CD14-positive monocyte (primary cell): ENCODE results near the gene SRSF2. TPM values are rescaled to one million over a fixed set of nuclear protein-coding genes. Genes with fewer than 3 reads are reported as not detected.
A peak's percentile ranks its signal among the peaks of the same experiment; 100 is the strongest.

Experiments used
- DNase-seq, 3 donors: peaks; one replicate each; pipeline ENCODE4 v3.0.0-alpha.2; 2011 to 2022
- H2AFZ ChIP-seq: 2 replicates; pipeline ENCODE4 v1.6.0; 2012; ENCODE audit warnings: mild to moderate bottlenecking, low read depth, low read length, inconsistent platforms; ENCODE audit not compliant: insufficient read depth, poor library complexity, severe bottlenecking
- H3K27ac ChIP-seq, 2 donors: 1 replicate in 1 of 2; 2 replicates in 1 of 2; pipeline ENCODE4 v1.5.1; 2012 to 2013; ENCODE audit warnings: low read length in 2 of 2, control low read depth in 1 of 2, inconsistent platforms in 1 of 2, low read depth in 1 of 2, mild to moderate bottlenecking in 1 of 2
- H3K27me3 ChIP-seq, 2 donors: one replicate each; pipeline versions ENCODE4 v1.6.0 to v1.6.1; 2011 to 2013; ENCODE audit warnings: low read length in 2 of 2; ENCODE audit not compliant: control insufficient read depth in 2 of 2, insufficient read depth in 2 of 2
- H3K36me3 ChIP-seq, 2 donors: replicated peaks in 1 of 2; 1 replicate in 1 of 2; 2 replicates in 1 of 2; pipeline versions ENCODE4 v1.5.1 to v1.6.1; 2012 to 2013; ENCODE audit warnings: low read length in 2 of 2, control low read depth in 1 of 2, inconsistent platforms in 1 of 2, mild to moderate bottlenecking in 1 of 2; ENCODE audit not compliant: insufficient read depth in 2 of 2, control insufficient read depth in 1 of 2
- H3K4me1 ChIP-seq, 2 donors: 1 replicate in 1 of 2; 2 replicates in 1 of 2; pipeline versions ENCODE4 v1.5.1 to v1.6.1; 2012 to 2013; ENCODE audit warnings: low read length in 2 of 2, control low read depth in 1 of 2, inconsistent platforms in 1 of 2, mild to moderate bottlenecking in 1 of 2, moderate library complexity in 1 of 2; ENCODE audit not compliant: insufficient read depth in 2 of 2, control insufficient read depth in 1 of 2
- H3K4me2 ChIP-seq: replicated peaks from 2 replicates; pipeline ENCODE3; 2012; ENCODE audit warnings: low read length, moderate library complexity, mild to moderate bottlenecking; ENCODE audit not compliant: poor library complexity, severe bottlenecking; ENCODE audit errors: extremely low read depth
- H3K4me3 ChIP-seq, 3 experiments: fragments of 200-600 bp in 1 of 3; sonication (generic) in 1 of 3; replicated peaks in 1 of 3; 1 replicate in 2 of 3; 2 replicates in 1 of 3; pipeline ENCODE4 v1.5.1; 2011 to 2013; ENCODE audit warnings: low read length in 3 of 3, mild to moderate bottlenecking in 3 of 3, control low read depth in 2 of 3, low read depth in 2 of 3, inconsistent platforms in 1 of 3, moderate library complexity in 1 of 3
- H3K79me2 ChIP-seq: 2 replicates; pipeline ENCODE4 v1.6.0; 2012; ENCODE audit warnings: mild to moderate bottlenecking, control low read depth, inconsistent platforms, low read length, moderate library complexity; ENCODE audit not compliant: insufficient read depth
- H3K9ac ChIP-seq: 2 replicates; pipeline ENCODE4 v1.6.0; 2017; ENCODE audit warnings: low read length, mild to moderate bottlenecking; ENCODE audit not compliant: insufficient read depth, poor library complexity, severe bottlenecking
- H3K9me3 ChIP-seq, 2 donors: replicated peaks in 1 of 2; 1 replicate in 1 of 2; 2 replicates in 1 of 2; pipeline versions ENCODE4 v1.5.1 to v1.6.1; 2012 to 2013; ENCODE audit warnings: low read length in 2 of 2, control low read depth in 1 of 2; ENCODE audit not compliant: control insufficient read depth in 1 of 2, insufficient read depth in 1 of 2
- H4K20me1 ChIP-seq: 2 replicates; pipeline ENCODE4 v1.6.0; 2012; ENCODE audit warnings: mild to moderate bottlenecking, low read length, control low read depth, moderate library complexity; ENCODE audit not compliant: insufficient read depth
- H3K27ac Mint-ChIP-seq, 7 donors: one replicate each; pipeline ENCODE4 v1.8.0; 2020; ENCODE audit warnings: mild to moderate bottlenecking in 7 of 7, mixed read lengths in 7 of 7, moderate library complexity in 6 of 7, inconsistent platforms in 2 of 7
- H3K27me3 Mint-ChIP-seq, 3 donors: one replicate each; pipeline ENCODE4 v1.8.0; 2021 to 2022; ENCODE audit warnings: low read depth in 3 of 3, mild to moderate bottlenecking in 3 of 3, mixed read lengths in 3 of 3, moderate library complexity in 3 of 3, inconsistent platforms in 1 of 3
- H3K36me3 Mint-ChIP-seq, 2 donors: one replicate each; pipeline ENCODE4 v1.8.0; 2020; ENCODE audit warnings: mixed read lengths in 2 of 2, inconsistent platforms in 1 of 2, mild to moderate bottlenecking in 1 of 2
- H3K4me1 Mint-ChIP-seq: one replicate; pipeline ENCODE4 v1.8.0; 2020; ENCODE audit warnings: mild to moderate bottlenecking, mixed read lengths
- H3K4me3 Mint-ChIP-seq, 2 donors: one replicate each; pipeline ENCODE4 v1.8.0; 2020; ENCODE audit warnings: mild to moderate bottlenecking in 2 of 2, mixed read lengths in 2 of 2, moderate library complexity in 1 of 2
- H3K9me3 Mint-ChIP-seq, 7 donors: one replicate each; pipeline ENCODE4 v1.8.0; 2020 to 2022; ENCODE audit warnings: mixed read lengths in 7 of 7, mild to moderate bottlenecking in 6 of 7, moderate library complexity in 6 of 7, inconsistent platforms in 2 of 7
- WGBS: methylation state at CpG from one replicate; pipeline ENCODE4 v1.1.5; 2013; ENCODE audit warnings: missing lambda C conversion rate; ENCODE audit not compliant: insufficient coverage; 5-methylcytosine and 5-hydroxymethylcytosine counted together
- intact Hi-C, 2 donors: fragments of 100-400 bp; cut with micrococcal nuclease; formaldehyde crosslinking; loops; one replicate each; pipeline versions ENCODE4 v1.15.0 to v1.15.1; 2023
- polyA plus RNA-seq, 3 donors: library from polyadenylated mRNA; depleted of rRNA in 1 of 3; unstranded in 2 of 3; stranded (reverse) in 1 of 3; fragments of 300-500 nt in 2 of 3; fragments of >200 nt in 1 of 3; fragmentation: Illumina TruSeq in 2 of 3; gene quantifications; 1 replicate in 2 of 3; 2 replicates in 1 of 3; pipeline ENCODE4 v1.2.3, GENCODE V29; 2012 to 2021
- TF ChIP-seq, protein P1 (sequence below): fragments of 200-600 bp; IDR thresholded peaks from one replicate; pipeline ENCODE4 v1.8.0; 2022; ENCODE audit warnings: antibody characterized with exemption, mild to moderate bottlenecking

Gene SRSF2
- polyA plus RNA-seq, 3 donors, result 124 to 386 (median 125) TPM

DNA sequence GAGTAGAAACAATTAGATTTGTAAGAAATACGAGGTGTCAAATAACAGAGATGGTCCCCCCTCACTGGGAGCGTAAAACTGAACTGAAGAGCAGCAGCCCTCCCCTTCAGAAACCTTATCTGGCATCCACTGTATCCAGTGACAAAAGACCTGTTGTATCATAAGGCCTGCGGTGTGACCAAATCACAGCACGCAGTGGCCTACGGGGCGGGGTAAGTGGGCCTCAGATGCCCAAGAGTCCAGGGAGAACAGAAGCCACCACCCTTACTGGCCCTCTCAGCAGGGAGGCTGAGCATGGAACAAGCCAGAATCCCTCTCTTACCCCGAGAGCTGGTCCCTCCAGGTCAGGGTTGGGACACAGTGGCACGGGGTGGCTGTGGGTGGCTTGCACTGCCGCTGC, 16.2 kb downstream of the SRSF2 start:
- H3K4me1 Mint-ChIP-seq, result peaks cover 31% of the 10 kb centered on the region
- 96% methylated on average over 6 of the region's 9 CpGs for WGBS
- H3K9ac ChIP-seq, result no peak overlapping the region

DNA sequence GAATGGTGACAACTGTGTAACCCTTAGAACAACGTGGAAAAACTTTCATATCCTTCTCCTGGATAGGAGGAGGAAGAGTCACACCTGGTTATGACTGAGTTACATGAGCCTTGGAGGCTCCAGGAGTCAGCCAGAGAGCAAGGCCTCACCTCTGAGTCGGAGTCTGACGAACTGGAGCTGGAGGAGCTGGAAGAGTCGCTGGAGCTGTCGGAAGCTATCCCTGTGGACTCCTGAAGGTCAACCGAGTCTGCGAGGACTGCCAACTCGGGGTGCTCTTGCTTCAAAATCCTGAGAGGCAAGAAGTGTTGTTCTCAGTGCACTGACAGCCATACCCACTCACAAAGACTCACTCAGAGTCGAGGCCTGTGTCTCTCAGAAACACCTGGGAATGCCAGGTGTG, 16.9 kb downstream of the SRSF2 start:
- H3K9ac ChIP-seq, result no peak overlapping the region
- H3K4me3 ChIP-seq, result no peak overlapping the region
- peaks cover 39% of the 10 kb centered on the region for H3K79me2 ChIP-seq
- no peak overlapping the region for H3K4me3 Mint-ChIP-seq
- H3K27me3 Mint-ChIP-seq, result no peaks in the 10 kb centered on the region
- no peak overlapping the region for H2AFZ ChIP-seq
- H3K4me2 ChIP-seq, result no peak overlapping the region
- DNase-seq, result no peak
- H4K20me1 ChIP-seq, result peaks cover 82% of the 10 kb centered on the region
- H3K36me3 ChIP-seq, result peaks cover 73 to 97% of the 10 kb centered on the region in 2 donors
- 100% methylated on average over 6 of the region's 9 CpGs for WGBS
- intact Hi-C loops, result loop anchor here in 1 of 2 donors (10.0 kb wide), 1 partner anchor 45 kb away; no protein-coding TSS in a partner anchor
- H3K9me3 ChIP-seq, result no peaks in the 10 kb centered on the region
- H3K4me1 Mint-ChIP-seq, result peaks cover 34% of the 10 kb centered on the region
- H3K27ac ChIP-seq, result no peak overlapping the region
- no peaks in the 10 kb centered on the region for H3K27me3 ChIP-seq
- peaks cover 29 to 33% of the 10 kb centered on the region in 2 donors for H3K4me1 ChIP-seq
- H3K27ac Mint-ChIP-seq, result peak overlapping the region in 2 of 7 donors; percentile 21 to 43
- TF ChIP-seq, protein P1, sequence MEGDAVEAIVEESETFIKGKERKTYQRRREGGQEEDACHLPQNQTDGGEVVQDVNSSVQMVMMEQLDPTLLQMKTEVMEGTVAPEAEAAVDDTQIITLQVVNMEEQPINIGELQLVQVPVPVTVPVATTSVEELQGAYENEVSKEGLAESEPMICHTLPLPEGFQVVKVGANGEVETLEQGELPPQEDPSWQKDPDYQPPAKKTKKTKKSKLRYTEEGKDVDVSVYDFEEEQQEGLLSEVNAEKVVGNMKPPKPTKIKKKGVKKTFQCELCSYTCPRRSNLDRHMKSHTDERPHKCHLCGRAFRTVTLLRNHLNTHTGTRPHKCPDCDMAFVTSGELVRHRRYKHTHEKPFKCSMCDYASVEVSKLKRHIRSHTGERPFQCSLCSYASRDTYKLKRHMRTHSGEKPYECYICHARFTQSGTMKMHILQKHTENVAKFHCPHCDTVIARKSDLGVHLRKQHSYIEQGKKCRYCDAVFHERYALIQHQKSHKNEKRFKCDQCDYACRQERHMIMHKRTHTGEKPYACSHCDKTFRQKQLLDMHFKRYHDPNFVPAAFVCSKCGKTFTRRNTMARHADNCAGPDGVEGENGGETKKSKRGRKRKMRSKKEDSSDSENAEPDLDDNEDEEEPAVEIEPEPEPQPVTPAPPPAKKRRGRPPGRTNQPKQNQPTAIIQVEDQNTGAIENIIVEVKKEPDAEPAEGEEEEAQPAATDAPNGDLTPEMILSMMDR, result no peak
- H3K36me3 Mint-ChIP-seq, result peaks cover 75 to 98% of the 10 kb centered on the region in 2 donors
- H3K9me3 Mint-ChIP-seq, result no peaks in the 10 kb centered on the region

More for the DNA sequence above, 16.2 kb downstream of the SRSF2 start:
- H3K79me2 ChIP-seq, result peaks cover 46% of the 10 kb centered on the region
- TF ChIP-seq, protein P1, result no peak
- intact Hi-C loops, result loop anchor here in 1 of 2 donors (10.0 kb wide), 1 partner anchor 46 kb away; no protein-coding TSS in a partner anchor
- peak overlapping the region in 1 of 7 donors; percentile 31 for H3K27ac Mint-ChIP-seq
- H3K27me3 Mint-ChIP-seq, result no peaks in the 10 kb centered on the region
- H3K9me3 ChIP-seq, result no peaks in the 10 kb centered on the region
- no peak overlapping the region for H3K4me3 ChIP-seq
- H3K36me3 ChIP-seq, result peaks cover 73 to 90% of the 10 kb centered on the region in 2 donors
- H4K20me1 ChIP-seq, result peaks cover 82% of the 10 kb centered on the region
- no peaks in the 10 kb centered on the region for H3K9me3 Mint-ChIP-seq
- H3K36me3 Mint-ChIP-seq, result peaks cover 74 to 96% of the 10 kb centered on the region in 2 donors
- DNase-seq, result no peak
- H3K4me1 ChIP-seq, result peaks cover 28 to 30% of the 10 kb centered on the region in 2 donors
- no peak overlapping the region for H2AFZ ChIP-seq
- no peak overlapping the region for H3K4me2 ChIP-seq
- no peak overlapping the region for H3K27ac ChIP-seq
- H3K27me3 ChIP-seq, result no peaks in the 10 kb centered on the region
- no peak overlapping the region for H3K4me3 Mint-ChIP-seq
